Astrocyte (in vitro differentiated cells and primary cell): Measurements from ENCODE around the gene PPP4R4. TPM values are rescaled to one million over a fixed set of nuclear protein-coding genes. Genes with fewer than 3 reads are reported as not detected.

Source experiments
- DNase-seq: peaks from one replicate; pipeline ENCODE4 v3.0.0-alpha.2; 2010; ENCODE audit warnings: low read depth
- FAIRE-seq: peaks from 2 replicates; lab custom pipeline; 2011; peaks lifted over from hg19 to GRCh38; lab: Jason Lieb, UNC
- H2AFZ ChIP-seq: 2 replicates; pipeline ENCODE4 v1.6.0; 2012; ENCODE audit warnings: low read depth, low read length, inconsistent platforms
- H3K27ac ChIP-seq: 2 replicates; pipeline ENCODE4 v1.5.1; 2011; ENCODE audit warnings: low read depth, low read length, inconsistent platforms
- H3K27me3 ChIP-seq: 2 replicates; pipeline ENCODE4 v1.6.0; 2011; ENCODE audit warnings: low read length, inconsistent platforms; ENCODE audit not compliant: insufficient read depth
- H3K36me3 ChIP-seq: 2 replicates; pipeline ENCODE4 v1.5.1; 2011; ENCODE audit warnings: low read length, inconsistent platforms; ENCODE audit not compliant: insufficient read depth
- H3K4me1 ChIP-seq: 2 replicates; pipeline ENCODE4 v1.5.1; 2011; ENCODE audit warnings: low read length, inconsistent platforms; ENCODE audit not compliant: insufficient read depth
- H3K4me2 ChIP-seq: 2 replicates; pipeline ENCODE4 v1.6.0; 2012; ENCODE audit warnings: low read length, inconsistent platforms
- H3K4me3 ChIP-seq: 2 replicates; pipeline ENCODE4 v1.5.1; 2011; ENCODE audit warnings: low read depth, mild to moderate bottlenecking, low read length, inconsistent platforms; ENCODE audit not compliant: insufficient read depth
- H3K79me2 ChIP-seq: 2 replicates; pipeline ENCODE4 v1.6.0; 2012; ENCODE audit warnings: mild to moderate bottlenecking, low read length, inconsistent platforms; ENCODE audit not compliant: insufficient read depth
- H3K9ac ChIP-seq: 2 replicates; pipeline ENCODE4 v1.6.0; 2012; ENCODE audit warnings: mild to moderate bottlenecking, low read length, inconsistent platforms
- H3K9me3 ChIP-seq: 2 replicates; pipeline ENCODE4 v1.5.1; 2012; ENCODE audit warnings: low read depth, mild to moderate bottlenecking, low read length, inconsistent platforms; ENCODE audit not compliant: insufficient read depth
- H4K20me1 ChIP-seq: 2 replicates; pipeline ENCODE4 v1.6.0; 2012; ENCODE audit warnings: low read length, inconsistent platforms; ENCODE audit not compliant: insufficient read depth
- H3K27ac Mint-ChIP-seq: one replicate; pipeline ENCODE4 v1.8.0; 2021; ENCODE audit warnings: mild to moderate bottlenecking, mixed read lengths; ENCODE audit not compliant: unreplicated experiment
- H3K27me3 Mint-ChIP-seq: one replicate; pipeline ENCODE4 v1.8.0; 2021; ENCODE audit warnings: low read depth, mixed read lengths; ENCODE audit not compliant: unreplicated experiment
- H3K36me3 Mint-ChIP-seq: one replicate; pipeline ENCODE4 v1.8.0; 2021; ENCODE audit warnings: low read depth, mixed read lengths; ENCODE audit not compliant: unreplicated experiment
- H3K4me1 Mint-ChIP-seq: one replicate; pipeline ENCODE4 v1.8.0; 2021; ENCODE audit warnings: low read depth, mixed read lengths; ENCODE audit not compliant: unreplicated experiment
- H3K4me3 Mint-ChIP-seq: one replicate; pipeline ENCODE4 v1.8.0; 2021; ENCODE audit warnings: mild to moderate bottlenecking, moderate library complexity, mixed read lengths; ENCODE audit not compliant: unreplicated experiment
- H3K9me3 Mint-ChIP-seq: one replicate; pipeline ENCODE4 v1.8.0; 2021; ENCODE audit warnings: mild to moderate bottlenecking, mixed read lengths; ENCODE audit not compliant: unreplicated experiment
- EZH2 ChIP-seq: IDR thresholded peaks from 2 replicates; pipeline ENCODE4 v1.6.1; 2012; ENCODE audit warnings: mild to moderate bottlenecking, low read length, inconsistent platforms; ENCODE audit not compliant: insufficient read depth
- total RNA-seq: library from RNA; stranded (reverse); gene quantifications from 2 replicates; pipeline ENCODE4 v1.2.1, GENCODE V29; 2021
- TF ChIP-seq, protein P1 (sequence below): IDR thresholded peaks from 2 replicates; pipeline ENCODE4 v1.5.1; 2011; ENCODE audit warnings: low read depth, mild to moderate bottlenecking, inconsistent platforms, low read length, moderate library complexity; ENCODE audit not compliant: insufficient read depth

The PPP4R4 gene
- total RNA-seq, 1 donor from 2014 or later, result 6.0 TPM

- Histone ChIP-seq H3K27ac (no peak overlapping the region), H4K20me1 (no peaks in the 10 kb centered on the region), H3K9me3 (no peaks in the 10 kb centered on the region), H3K9ac (no peak overlapping the region), H3K27me3 (peaks cover 27% of the 10 kb centered on the region), H3K79me2 (no peaks in the 10 kb centered on the region), H3K36me3 (no peaks in the 10 kb centered on the region), H2AFZ (no peak overlapping the region), H3K4me3 (no peak overlapping the region), H3K4me2 (no peak overlapping the region), H3K4me1 (no peaks in the 10 kb centered on the region)
- H3K9me3 Mint-ChIP-seq, result no peaks in the 10 kb centered on the region
- no peaks in the 10 kb centered on the region for H3K27me3 Mint-ChIP-seq
- peaks cover 5% of the 10 kb centered on the region for H3K4me1 Mint-ChIP-seq
- H3K4me3 Mint-ChIP-seq, result no peak overlapping the region
- H3K36me3 Mint-ChIP-seq, result no peaks in the 10 kb centered on the region
- no peak for DNase-seq
- FAIRE-seq, result no peak
- TF ChIP-seq, protein P1, sequence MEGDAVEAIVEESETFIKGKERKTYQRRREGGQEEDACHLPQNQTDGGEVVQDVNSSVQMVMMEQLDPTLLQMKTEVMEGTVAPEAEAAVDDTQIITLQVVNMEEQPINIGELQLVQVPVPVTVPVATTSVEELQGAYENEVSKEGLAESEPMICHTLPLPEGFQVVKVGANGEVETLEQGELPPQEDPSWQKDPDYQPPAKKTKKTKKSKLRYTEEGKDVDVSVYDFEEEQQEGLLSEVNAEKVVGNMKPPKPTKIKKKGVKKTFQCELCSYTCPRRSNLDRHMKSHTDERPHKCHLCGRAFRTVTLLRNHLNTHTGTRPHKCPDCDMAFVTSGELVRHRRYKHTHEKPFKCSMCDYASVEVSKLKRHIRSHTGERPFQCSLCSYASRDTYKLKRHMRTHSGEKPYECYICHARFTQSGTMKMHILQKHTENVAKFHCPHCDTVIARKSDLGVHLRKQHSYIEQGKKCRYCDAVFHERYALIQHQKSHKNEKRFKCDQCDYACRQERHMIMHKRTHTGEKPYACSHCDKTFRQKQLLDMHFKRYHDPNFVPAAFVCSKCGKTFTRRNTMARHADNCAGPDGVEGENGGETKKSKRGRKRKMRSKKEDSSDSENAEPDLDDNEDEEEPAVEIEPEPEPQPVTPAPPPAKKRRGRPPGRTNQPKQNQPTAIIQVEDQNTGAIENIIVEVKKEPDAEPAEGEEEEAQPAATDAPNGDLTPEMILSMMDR, result no peak
- TF ChIP-seq EZH2, result no peak
- no peak overlapping the region for H3K27ac Mint-ChIP-seq
These were observed 3.7 kb downstream of the PPP4R4 start for GRCh38 chr14:94177806-94178205.

GRCh38 chr14:94179244-94179643 is 5.1 kb downstream of the PPP4R4 start:
- Mint-ChIP-seq H3K4me3 (no peak overlapping the region), H3K9me3 (no peaks in the 10 kb centered on the region), H3K27ac (no peak overlapping the region), H3K4me1 (peaks cover 4% of the 10 kb centered on the region), H3K36me3 (no peaks in the 10 kb centered on the region), H3K27me3 (no peaks in the 10 kb centered on the region)
- no peak for FAIRE-seq
- Histone ChIP-seq H3K4me3 (no peak overlapping the region), H3K79me2 (no peaks in the 10 kb centered on the region), H4K20me1 (no peaks in the 10 kb centered on the region), H3K36me3 (no peaks in the 10 kb centered on the region), H3K27ac (no peak overlapping the region), H3K4me1 (no peaks in the 10 kb centered on the region), H3K27me3 (peaks cover 25% of the 10 kb centered on the region), H3K9ac (no peak overlapping the region), H3K9me3 (no peaks in the 10 kb centered on the region), H3K4me2 (no peak overlapping the region), H2AFZ (no peak overlapping the region)
- TF ChIP-seq, protein P1, result no peak
- TF ChIP-seq EZH2, result no peak
- DNase-seq, result no peak

DNA sequence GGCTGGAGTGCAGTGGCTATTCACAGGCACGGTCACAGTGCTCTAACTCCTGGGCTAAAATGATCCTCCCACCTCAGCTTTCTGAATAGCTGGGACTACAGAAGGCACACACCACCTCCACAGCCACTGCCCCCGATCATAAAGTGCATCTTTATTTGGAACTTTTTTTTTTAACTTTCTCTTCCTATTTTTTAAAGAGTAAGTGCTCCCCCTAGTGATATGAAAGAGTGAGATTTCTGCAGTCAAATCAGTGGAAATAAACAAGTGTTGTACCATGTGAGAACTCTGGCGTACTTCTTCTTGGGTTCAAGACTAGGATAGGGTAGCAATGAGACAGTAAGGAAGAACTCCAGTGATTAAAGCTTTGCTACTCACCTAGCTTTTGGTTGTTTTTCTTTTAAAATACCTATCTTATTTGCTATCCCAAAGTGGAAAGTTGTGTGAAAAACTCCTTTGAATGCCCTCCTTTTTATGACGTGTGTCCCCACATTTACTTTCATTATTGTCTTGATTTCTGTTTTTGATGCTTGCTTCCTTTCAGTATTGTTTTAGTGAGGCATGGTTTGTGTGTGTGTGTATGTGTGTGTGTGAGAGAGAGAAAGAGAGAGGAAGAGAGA is 6.6 kb downstream of the PPP4R4 start:
- no peaks in the 10 kb centered on the region for H3K4me1 ChIP-seq
- FAIRE-seq (no peak), DNase-seq (peak; percentile 4)
- no peak overlapping the region for H3K9ac ChIP-seq
- H3K27ac Mint-ChIP-seq, result no peak overlapping the region
- H3K4me3 ChIP-seq, result no peak overlapping the region
- H3K4me1 Mint-ChIP-seq, result peaks cover 4% of the 10 kb centered on the region
- no peaks in the 10 kb centered on the region for H3K9me3 Mint-ChIP-seq
- peak overlapping the region; percentile 6 for H3K4me3 Mint-ChIP-seq
- H4K20me1 ChIP-seq, result no peaks in the 10 kb centered on the region
- no peaks in the 10 kb centered on the region for H3K27me3 Mint-ChIP-seq
- H3K27me3 ChIP-seq, result peaks cover 21% of the 10 kb centered on the region
- H3K9me3 ChIP-seq, result no peaks in the 10 kb centered on the region
- no peaks in the 10 kb centered on the region for H3K36me3 Mint-ChIP-seq
- H3K79me2 ChIP-seq, result no peaks in the 10 kb centered on the region
- H3K36me3 ChIP-seq, result no peaks in the 10 kb centered on the region
- no peak overlapping the region for H3K27ac ChIP-seq
- peak overlapping the region; percentile 46 for H3K4me2 ChIP-seq
- H2AFZ ChIP-seq, result no peak overlapping the region
- no peak for TF ChIP-seq EZH2
- TF ChIP-seq, protein P1, result peak; percentile 60
